GF-D8 (cell line): ENCODE data around the gene FGFR3.

Experiments
- DNase-seq: peaks from one replicate; lab custom pipeline; 2025; lab: John Stamatoyannopoulos, UW

The FGFR3 gene

DNA sequence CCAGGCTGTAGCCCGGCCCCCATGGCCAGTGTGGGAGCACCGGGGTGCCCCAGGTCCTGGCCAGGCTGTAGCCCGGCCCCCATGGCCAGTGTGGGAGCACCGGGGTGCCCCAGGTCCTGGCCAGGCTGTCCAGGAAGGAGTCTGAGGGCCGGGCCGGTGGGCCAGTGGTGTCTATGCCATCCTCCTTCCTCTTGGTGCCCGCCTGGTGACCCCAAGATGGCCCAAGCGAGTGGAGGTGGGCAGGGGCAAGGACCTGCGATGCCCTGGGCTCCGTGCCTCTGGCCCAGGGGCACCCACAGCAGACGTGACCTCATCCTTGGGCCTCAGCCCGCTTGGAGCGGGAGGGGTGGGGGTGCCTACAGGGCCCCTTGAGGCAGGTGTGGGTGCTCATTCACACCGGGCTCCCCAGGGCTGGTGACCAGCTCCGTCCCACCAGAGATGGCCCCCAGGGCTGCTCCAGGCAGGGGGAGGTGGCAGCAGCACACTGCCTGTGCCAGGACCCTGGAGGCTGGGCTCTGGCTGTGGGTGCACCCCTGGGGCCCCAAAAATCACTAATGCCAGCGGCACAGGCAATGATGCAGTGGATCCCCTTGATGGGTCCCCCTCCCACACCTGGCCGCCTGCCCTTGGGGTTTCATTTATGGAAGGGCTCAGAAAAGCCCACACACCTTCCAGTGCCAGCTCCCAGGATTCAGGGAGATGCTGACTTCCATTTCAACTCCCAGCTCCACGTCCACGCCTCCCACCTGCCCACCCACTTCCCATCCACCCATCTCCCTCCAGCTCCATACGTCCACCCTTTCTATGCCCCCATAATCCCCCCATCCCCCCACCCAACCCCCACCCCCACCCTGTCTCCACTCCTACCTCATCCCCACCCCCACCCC is 36.0 kb upstream of the FGFR3 start:
- DNase-seq: no peak

DNA sequence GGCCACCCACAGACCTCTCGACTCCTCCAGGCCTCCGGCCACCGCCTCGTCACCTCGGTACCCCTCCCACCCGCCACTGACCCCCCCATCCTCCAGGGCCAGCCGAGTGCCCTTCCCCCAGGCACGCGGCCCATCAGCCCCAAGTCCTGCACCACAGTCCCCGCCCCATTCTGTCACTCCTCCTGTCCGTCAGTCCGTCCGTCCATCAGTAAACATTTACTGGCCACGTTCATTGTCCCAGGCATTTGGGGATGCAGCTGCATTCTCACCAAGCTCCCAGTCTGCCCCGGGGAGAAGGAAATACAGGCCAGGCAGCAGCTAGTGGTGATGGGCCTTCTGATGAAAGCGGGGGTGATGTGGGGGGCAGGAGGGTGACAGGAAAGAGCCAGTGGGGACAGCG is 35.3 kb upstream of the FGFR3 start:
- no peak for DNase-seq

DNA sequence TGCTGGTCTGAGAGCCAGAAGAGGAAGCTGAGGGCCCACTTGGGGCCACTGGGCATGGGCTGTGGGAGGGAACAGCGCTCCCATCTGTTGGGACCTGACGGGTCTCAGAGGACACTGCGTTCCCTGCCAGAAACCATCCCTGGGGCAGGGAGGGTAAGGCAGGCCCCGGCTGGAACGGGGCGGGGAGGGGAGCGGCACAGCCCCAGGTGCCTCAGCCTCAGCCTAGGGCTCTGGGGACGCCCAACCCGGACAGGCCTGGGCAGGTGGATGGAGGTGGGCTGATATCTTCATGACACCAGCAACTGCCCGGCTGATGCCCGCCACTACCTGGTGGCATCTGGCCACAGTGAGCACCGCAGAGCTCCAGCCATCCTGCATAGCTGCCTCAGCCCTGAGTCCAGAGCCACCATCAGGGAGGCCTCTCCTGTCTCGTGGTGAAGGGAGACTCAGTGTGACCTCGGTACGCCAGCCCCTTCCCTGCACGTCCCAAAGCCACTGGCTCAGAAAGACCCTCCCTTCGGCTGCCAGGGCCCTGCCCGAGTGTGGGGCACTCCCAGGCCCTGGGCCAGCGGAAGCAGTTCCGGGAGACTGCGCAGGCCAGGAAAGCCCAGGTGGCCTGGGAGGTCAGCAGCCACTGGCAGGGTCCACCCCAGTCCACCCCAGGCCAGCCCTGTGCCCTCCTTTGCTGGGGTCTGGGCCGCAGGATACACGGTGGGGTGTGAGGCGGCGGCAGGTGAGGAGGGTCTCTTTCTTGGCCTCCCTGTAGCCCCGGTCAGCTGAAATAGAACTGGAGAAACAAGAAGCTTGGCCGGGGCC is 34.6 kb upstream of the FGFR3 start:
- DNase-seq: no peak

DNA sequence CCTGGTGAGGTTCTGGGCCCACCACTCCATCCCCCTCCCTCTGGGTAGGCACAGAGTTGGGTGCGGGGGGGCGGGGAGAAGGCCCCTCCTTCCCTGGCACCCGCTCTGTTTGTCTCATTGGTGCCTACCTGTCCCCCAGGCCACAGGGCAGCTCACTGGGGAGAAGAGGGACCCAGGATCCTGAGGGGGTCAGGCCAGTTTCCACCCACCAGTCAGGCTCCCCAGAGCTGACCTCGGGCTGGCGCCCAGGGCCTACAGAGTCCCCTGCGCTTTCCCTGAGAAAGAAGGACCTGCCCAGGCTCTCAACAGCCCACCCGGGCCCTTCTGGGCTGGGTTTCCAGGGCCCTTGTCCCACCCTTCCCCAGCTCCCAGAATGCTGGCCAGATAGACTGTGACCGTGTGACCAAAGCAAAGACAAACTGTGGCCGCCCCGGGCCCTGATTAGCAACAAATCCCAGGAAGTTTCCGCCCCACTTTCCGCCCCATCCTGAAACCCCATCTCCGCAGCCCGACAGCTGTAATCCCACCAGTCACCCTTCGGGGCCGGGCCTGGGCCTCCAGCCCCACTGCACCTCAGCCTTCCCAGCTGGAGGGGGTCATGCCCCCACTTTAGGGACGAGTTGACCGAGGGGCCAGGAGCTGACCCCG is 33.8 kb upstream of the FGFR3 start:
- DNase-seq: no peak

DNA sequence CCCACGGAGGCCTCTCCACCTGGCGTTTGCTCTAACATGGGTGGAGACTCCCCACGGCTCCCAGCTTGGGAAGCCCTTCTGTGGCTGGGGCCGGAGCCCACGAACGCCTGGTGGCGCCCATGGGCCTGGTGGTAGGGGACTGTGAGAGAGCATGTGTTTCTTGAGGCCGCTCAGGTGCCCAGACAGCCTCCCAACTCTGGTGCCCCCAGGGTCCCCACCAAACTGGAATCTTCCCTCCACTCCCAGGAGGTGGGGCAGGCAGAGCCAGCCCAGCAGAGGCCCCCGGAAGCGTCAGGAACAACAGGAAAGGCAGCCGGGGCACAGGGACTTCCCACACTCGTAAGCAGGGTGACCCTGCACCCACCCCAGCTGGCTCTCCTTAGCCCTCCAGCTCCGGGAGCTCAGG is 33.3 kb upstream of the FGFR3 start:
- DNase-seq: no peak

DNA sequence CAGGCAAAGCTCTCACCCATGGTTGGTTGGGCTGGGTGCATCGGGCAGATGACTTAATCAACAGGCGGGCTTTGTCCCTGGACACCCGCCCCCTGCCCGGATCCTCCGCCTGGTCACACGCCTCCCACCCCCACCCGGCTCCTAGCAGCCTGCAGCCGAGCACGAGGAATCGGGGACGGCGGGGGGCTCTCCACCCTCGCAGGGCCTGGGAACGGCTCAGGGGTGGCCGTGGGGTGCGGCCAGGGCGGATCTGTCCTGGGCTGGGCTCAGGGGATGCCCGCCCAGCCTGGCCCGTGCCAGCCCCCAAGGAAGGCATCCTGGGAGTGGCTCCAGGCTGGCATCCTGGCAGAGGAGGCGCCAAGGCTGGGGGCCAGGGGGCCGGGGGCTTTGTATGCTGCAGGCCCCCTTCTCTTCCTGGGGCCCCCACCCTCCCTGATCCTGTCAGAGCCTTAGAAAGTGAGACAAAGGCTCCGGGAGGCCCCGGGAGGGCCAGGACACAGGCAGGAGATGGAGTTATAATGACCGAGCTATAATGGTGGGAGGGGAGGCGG is 32.5 kb upstream of the FGFR3 start:
- DNase-seq: no peak

DNA sequence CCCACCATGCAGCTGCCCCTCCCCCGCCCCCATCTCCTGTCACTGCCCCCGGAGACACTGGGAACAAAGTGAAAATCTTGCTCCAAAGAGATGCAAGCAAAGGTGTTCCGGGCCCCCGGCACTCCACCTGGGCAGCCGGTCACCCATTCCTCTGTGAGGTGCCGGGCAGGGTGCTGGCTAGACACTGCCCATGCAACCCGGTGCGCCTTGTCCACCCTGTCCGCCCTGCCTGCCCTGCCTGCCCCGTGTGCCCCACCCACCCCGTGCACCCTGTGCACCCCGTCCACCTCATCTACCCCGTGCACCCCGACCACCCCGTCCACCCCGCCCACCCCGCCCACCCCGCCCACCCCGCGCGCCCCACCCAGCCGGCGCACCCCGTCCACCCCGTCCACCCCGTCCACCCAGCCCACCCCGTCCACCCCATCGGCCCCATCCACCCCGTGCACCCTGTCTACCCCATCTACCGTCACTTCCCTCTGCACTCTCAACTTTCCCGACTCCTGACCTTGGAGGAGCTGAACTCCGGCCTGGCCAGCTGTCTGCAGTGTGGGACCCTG is 31.9 kb upstream of the FGFR3 start:
- no peak for DNase-seq

DNA sequence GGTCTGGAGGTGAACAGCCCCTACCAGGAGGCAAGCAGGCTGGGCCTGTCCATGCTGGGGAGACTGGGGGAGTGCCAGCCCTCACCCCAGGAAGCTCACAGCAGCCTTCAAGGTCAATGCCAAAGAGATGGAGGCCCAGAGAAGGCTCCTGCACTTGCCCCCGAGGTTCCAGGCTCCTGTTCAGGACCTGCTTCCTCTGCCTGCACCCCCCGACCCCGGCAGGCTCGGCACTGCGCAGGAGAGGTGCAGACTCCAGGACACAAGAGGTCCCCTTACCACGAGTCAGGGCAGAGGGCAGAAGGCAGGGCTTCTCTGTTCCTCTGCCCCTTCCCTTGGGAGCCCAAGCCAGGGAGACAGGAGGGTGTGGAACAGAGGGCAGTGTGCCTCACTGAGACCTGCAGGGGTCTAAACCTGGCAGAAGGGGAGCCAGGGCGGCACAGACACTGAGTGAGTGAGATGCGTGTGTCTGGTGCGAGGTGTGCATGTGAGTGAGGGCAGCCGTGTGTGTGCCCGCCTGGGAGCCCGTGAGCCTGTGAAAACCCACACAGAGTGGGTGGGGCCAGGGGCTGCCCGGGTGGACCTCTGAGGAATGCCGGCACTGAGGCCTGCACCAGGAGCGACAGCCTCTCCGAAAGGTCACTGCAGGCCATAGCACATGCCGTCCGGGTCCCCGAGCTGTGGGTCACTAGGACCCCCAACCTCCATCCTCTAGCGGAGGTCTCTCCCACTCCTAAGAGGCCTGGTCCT is 30.7 kb upstream of the FGFR3 start:
- no peak for DNase-seq

DNA sequence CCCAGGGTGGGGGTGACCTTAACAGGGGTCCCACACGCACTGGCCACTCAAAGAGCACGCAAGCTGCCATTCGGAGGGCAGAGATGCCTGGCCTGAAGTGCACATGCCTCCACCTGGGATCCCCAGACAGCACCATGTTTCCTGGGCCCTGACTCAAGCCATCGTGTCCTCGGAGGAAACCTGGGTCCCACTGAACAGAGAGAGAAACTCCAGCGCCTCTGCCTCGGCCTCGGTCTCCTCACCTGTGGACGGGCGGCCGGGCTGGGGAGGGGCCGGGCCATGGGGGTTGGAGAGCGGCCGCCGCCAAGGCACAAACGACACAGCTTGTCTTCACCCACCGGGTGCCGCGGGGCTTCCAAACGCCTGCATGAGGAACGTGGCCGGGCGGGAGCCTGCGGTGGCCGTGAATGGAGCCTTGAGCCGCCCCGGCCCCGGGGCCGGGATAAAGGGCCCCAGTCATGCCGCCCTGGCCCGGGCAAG is 30.0 kb upstream of the FGFR3 start:
- no peak for DNase-seq

DNA sequence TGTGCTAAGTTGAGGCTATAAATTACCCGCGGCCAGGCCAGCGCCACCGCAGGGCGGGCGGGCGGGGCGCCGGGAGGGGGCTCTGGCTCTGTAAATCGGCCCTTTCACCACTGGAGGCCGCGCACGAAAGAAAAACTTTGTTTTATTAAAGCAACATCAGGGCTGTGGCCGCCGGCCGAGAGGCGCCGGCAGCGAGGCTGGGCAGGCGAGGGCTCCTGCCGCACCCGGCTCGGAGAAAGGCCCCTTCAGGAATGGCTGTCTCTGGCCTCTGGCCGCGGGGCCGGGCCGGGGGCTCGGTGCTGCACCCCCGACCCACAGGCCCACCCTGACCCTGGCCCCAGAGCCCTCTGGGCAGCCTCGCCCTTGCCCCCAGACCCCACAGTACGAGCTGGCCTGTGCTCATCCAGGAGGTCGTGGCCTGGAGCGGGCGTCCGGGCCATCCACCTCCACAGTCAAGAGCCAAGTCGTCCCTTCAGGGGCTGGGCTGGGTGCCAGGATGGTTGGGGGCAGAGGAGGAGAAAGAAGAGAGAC is 29.5 kb upstream of the FGFR3 start:
- DNase-seq: no peak

DNA sequence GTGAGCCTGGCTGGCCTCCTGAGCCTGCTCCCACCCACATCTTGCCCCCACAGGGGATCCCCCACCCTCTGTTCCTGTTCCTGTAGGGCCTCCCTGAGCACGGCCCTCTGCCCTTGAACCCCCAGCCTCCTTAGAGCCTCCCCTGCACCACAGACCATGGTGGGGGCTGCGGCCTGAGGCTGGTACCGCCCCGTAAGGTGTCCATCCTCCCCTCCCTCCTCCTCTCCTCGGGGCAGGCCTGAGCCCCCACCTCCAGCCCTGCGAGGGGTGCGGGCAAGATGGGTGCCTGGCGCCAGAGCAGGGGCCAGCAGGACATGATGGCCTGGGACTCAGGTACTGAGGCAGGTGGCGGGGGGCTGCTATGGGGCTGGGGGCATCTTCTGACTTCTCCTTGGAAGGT is 28.4 kb upstream of the FGFR3 start:
- DNase-seq: no peak

DNA sequence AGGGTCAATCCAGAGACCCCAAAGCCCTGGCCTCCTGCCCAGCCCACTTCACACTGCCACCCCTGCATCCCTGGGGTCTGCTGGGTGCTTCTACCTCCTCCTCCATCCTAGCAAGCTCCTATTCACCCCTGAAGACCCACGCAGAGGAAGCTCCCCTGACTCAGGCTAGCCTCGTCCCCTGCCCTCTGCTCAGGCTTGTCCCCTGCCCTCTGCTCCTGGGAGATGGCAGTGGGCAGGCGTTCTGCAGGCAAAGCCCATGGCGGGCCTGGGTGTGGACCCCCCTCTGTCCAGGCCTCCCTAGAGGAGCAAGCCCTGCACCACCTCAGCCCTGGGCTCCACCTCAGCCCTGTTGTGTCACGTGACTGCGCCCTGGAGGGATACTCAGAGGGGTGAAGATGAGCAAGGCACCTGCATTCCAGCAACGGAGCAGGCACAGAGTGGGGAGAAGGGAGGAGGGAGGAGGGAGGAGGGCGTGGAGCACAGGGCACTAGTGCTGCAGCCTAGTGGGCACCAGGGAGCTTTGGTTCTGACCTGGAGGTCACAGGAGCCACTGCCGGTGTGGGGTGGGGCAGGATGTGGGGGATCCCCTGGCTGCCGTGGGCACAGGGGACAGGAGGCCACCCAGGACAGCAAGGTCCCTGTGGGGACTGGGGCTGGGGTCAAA is 27.6 kb upstream of the FGFR3 start:
- DNase-seq: no peak

DNA sequence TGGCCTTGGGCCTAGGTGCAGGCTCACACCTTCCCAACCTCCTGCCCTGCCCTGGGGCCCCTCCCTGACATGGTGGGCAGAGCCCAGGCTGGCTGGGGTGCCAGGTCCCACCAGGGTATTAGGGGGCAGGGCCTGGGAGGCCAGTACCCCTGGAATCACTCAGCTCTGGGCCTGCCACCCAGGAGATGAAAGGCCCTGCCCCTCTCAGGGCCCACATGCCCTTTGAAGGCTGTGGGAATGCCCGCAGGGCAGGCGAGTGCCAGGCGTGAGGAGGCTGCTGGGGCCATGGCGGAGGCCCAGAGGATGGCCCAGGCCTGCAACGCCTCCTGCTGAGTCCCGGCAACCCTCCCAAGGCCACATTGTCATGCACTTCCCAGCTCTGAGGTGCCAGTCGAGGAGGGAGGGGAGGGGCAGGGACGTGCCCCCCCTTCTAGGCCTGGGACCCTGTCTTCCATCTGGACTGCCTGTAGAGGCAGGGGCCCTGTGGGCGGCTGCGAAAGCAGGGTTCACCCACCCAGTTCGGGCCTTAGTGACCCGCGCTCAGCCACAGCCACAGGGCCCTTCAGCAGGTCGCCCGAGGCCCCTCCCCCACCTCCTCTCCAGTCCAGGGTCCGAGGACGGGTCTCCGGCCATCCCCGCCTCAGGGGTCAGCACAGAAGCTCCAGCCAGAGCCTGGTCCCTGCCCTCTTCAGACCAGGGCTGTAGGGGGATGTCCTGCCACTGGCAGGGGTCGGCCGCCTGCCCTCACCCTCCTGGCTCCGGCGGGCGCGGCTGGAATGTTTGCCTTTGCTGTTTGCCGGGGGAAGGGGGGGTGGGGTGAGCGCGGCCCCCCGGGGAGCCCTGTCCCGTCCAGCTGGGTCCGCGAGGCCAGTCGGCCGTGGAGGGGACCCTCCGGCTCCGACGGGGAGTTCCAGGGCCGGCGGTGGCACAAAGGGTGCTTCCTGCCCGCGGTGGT is 26.7 kb upstream of the FGFR3 start:
- DNase-seq: no peak

DNA sequence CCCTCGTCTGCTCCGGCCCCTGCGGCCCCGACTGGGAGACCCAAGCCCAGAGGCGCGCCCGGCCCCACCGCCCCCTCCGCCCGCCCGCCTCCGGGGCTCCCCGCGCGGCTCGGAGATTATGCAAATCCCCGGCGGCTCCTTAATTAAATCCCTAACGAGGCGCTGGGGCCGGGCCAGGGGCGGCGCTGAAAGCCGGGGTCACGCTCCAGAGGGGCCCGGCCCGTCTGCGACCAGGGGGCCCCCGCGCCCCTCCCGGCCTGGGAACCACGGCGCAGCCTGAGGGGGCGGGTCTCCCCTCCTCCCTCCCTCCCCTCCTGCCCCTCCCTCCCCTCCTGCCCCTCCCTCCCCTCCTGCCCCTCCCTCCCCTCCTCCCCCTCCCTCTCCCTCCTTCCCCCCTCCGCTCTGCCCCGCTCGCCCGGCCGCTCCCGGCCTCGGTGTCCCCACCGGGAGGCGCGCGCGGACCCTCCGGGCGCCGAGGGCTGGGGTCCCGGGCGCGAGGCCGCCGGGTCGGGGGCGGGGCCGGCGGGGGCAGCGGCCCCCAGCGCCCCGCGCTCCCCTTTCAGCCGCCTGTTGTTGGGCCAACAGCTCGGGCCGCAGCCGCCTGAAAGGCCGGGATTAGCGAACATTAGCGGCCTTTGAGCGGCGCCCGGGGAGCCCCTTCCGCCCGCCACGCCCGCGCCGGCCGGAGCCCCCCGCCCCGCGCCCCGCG is 25.9 kb upstream of the FGFR3 start:
- DNase-seq: no peak

DNA sequence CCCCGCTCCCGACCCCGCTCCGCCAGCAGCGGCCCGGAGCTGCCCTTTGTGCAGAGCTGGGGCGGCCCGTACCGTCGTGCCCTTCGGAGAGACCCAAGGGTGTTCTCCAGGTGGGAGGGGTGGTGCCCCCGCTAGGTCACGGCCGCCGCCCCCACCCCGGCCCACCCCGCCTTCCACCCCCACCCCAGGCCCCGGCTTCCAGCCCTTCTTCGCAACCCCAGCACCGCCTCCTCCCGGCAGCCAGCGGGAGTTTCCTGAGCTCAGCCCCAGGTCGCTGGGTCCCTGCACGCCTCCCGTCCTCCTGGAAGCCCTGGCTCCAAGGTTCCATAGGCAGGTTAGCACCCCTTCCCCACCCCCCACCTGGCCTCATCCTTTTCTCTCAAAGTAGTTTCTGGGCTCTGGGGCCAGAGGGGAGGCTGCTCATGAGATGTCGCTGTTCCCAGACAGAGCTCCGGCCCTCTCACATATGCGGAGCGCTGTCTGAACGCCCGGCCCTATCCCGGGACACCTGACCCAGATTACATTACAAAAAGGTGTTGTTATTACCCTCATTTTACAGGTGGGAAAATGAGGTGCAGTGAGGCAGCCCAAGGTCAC is 25.2 kb upstream of the FGFR3 start:
- no peak for DNase-seq

DNA sequence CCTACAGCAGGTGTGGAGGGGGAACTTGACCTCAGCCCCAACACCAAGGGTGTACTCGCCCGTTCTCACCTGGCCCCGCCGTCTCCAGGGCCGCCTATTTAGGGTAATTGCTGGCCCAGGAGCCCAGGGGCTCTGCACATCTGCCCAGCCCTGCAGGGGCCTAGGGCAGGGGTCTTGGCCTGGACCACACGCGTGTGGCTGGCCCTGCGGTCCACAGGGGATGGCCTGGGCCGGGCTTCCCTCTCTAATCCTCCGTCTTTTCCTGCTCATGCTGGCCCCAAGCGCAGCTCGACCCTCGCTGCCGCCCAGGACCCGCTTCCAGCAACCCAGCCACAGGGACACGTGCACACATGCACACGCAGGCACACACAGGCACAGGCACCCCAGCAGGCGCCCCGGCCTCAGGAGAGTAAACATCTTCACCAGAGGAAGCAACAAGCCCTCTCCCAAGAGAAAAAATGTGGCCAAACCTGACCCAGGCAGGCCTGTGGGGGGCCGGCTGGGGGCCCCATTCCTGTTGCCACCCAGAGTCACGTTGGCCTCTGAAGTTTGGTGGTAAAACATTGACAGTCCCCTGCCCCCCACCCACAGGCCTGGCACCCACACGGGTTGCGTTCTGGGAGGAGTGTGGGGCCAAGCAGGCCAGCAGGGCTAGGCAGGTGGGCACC is 24.6 kb upstream of the FGFR3 start:
- DNase-seq: no peak

DNA sequence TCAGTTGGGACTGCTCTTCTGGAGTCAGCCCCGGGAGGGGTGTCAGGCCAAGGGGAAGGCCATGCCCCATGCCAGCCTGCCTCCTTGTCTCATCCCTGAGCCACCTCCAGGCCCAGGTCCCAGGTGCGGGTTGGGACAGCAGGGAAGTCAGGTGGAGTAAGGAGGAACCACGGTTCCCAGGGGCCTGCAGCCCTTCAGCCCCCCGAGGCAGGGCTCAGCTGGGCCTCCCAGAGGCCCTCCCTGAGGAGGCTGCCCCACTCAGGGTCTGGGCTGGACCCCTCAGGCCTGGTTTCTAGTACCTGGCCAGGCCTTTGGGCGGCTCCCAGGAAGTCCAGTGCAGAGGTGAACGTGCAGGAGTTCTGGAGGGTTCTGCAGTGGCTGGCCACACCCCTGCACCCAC is 23.4 kb upstream of the FGFR3 start:
- DNase-seq: no peak

DNA sequence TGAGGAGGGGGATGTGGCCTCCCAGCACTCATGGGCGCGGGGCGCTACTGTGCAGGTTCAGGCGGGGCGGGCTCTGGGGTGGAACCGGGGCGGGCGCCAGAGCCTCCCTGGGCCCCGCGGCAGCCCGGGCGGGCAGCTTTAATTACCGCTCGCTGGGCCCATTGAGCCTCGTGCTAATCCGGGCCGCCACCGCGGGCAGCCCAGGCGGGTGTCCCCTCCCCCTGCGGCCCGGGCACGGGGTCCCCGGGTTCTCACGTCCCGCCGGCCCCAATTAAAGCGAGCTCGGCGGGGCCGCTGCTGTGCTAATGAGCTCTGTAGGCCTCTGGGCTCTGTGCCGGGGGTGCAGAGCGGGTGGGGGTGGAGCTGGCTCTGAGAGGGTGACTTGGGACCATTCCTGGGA is 22.8 kb upstream of the FGFR3 start:
- DNase-seq: no peak
